ENCODE measurements around the gene MBD4. TPM values are rescaled to one million over a fixed set of nuclear protein-coding genes. Genes with fewer than 3 reads are reported as not detected.
"Not testable (repeated sequence)": the region's sequence is repeated elsewhere in the genome, so short reads cannot be mapped to it uniquely, and the experiment has no call there.

Gene MBD4
- total and polyA plus RNA-seq, 2 experiments from 2014 or later: 33.9 to 59.3 TPM

DNA sequence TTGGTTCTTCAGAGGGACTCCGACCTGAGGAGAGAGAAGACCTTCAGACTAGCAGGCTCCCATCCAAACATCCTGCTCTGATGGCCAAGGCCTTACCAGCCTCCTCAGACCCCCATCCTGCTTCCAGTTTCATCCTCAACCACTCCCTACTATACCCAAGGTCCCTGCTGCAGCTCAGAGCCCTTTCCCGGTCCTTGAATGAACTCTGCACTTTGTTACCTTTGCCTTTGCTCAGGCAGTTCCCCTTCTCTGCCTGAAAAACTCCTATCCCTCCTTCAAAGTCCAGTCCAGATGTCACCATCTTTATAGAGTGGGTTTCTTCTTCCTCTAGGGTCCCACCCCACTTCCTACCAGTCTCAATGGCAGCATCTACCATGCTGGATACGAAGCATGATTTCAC, 24.4 kb downstream of the MBD4 start:
- DNase-seq (ENCODE audit: low spot score): no peak
- no peaks in the 10 kb centered on the region for H3K9me3 Mint-ChIP-seq
- TF ChIP-seq POLR2AphosphoS5 (IDR thresholded peaks at IDR 0.05; ENCODE audit: low read depth) (no peak), ZNF114 (CRISPR knock-in tag; IDR thresholded peaks at IDR 0.05) (no peak), EZH2phosphoT487 (IDR thresholded peaks at IDR 0.05; ENCODE audit: unreplicated experiment) (no peak), CREB1 (CRISPR knock-in tag; IDR thresholded peaks at IDR 0.05; ENCODE audit: low read depth) (no peak), ZNF331 (CRISPR knock-in tag; IDR thresholded peaks at IDR 0.05; ENCODE audit: low read depth) (no peak)
- TF ChIP-seq, protein P1, sequence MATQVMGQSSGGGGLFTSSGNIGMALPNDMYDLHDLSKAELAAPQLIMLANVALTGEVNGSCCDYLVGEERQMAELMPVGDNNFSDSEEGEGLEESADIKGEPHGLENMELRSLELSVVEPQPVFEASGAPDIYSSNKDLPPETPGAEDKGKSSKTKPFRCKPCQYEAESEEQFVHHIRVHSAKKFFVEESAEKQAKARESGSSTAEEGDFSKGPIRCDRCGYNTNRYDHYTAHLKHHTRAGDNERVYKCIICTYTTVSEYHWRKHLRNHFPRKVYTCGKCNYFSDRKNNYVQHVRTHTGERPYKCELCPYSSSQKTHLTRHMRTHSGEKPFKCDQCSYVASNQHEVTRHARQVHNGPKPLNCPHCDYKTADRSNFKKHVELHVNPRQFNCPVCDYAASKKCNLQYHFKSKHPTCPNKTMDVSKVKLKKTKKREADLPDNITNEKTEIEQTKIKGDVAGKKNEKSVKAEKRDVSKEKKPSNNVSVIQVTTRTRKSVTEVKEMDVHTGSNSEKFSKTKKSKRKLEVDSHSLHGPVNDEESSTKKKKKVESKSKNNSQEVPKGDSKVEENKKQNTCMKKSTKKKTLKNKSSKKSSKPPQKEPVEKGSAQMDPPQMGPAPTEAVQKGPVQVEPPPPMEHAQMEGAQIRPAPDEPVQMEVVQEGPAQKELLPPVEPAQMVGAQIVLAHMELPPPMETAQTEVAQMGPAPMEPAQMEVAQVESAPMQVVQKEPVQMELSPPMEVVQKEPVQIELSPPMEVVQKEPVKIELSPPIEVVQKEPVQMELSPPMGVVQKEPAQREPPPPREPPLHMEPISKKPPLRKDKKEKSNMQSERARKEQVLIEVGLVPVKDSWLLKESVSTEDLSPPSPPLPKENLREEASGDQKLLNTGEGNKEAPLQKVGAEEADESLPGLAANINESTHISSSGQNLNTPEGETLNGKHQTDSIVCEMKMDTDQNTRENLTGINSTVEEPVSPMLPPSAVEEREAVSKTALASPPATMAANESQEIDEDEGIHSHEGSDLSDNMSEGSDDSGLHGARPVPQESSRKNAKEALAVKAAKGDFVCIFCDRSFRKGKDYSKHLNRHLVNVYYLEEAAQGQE (IDR thresholded peaks at IDR 0.05; ENCODE audit: unreplicated experiment): no peak
- TF ChIP-seq, protein P2, sequence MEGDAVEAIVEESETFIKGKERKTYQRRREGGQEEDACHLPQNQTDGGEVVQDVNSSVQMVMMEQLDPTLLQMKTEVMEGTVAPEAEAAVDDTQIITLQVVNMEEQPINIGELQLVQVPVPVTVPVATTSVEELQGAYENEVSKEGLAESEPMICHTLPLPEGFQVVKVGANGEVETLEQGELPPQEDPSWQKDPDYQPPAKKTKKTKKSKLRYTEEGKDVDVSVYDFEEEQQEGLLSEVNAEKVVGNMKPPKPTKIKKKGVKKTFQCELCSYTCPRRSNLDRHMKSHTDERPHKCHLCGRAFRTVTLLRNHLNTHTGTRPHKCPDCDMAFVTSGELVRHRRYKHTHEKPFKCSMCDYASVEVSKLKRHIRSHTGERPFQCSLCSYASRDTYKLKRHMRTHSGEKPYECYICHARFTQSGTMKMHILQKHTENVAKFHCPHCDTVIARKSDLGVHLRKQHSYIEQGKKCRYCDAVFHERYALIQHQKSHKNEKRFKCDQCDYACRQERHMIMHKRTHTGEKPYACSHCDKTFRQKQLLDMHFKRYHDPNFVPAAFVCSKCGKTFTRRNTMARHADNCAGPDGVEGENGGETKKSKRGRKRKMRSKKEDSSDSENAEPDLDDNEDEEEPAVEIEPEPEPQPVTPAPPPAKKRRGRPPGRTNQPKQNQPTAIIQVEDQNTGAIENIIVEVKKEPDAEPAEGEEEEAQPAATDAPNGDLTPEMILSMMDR (conservative IDR thresholded peaks at IDR 0.05; ENCODE audit: low read depth in 2 of 2): no peak

DNA sequence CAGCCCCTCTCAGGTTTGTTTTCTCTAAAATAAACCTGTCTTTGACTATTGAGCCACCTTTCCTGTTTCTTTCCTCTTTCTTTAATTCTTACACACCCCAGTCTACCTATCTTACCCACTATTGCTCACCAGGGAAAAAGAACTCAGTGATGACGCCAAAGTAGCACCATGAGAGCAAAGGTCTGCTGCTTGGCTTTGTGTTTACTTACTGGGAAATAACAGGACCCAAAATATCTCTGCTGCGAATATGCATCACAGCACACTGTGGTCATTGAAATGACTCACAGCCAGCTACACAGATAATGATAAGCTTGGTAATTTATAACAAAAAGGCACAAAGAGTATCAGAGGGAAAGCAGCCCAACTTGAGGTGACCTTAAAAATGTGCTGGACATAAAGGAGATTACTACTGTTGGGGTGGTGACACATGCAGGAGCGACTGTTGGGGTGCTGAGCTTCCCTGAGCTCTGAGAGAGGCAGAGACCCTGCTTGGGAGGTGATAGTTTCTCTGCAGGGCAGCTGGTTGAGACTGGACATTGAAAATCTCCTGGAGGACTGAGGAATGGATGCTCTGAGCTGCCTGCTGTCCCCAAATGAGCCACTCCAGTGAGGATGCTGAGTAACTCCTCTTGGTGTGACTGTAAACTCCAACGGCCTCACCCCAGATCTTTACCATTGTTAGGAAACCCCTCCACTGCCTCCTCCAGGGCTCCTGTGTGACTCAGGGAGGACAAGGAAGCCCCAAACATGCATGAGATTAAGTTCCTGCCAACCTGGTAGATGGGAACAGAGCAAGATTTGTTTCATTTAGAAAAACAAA, 25.9 kb downstream of the MBD4 start:
- Histone ChIP-seq H3K9me2 (ENCODE audit: insufficient read depth) (no peaks in the 10 kb centered on the region), H4K20me1 (replicated peaks; ENCODE audit: insufficient read depth) (no peaks in the 10 kb centered on the region), H3K36me3 (ENCODE audit: insufficient read depth) (no peaks in the 10 kb centered on the region), H3K4me2 (no peak overlapping the region), H2AFZ (no peak overlapping the region), H3K4me3 (no peak overlapping the region), H3K27me3 (ENCODE audit: insufficient read depth) (no peaks in the 10 kb centered on the region), H3F3A (replicated peaks; ENCODE audit: low read depth) (no peaks in the 10 kb centered on the region), H3K79me2 (replicated peaks; ENCODE audit: insufficient read depth) (no peaks in the 10 kb centered on the region), H3K4me1 (ENCODE audit: insufficient read depth) (no peaks in the 10 kb centered on the region; the same call in 1 of the 2 replicates), H3K27ac (ENCODE audit: low read depth) (no peak overlapping the region)
- no peak overlapping the region for H3K27ac Mint-ChIP-seq
- TF ChIP-seq ZNF114 (CRISPR knock-in tag; IDR thresholded peaks at IDR 0.05) (no peak), POLR2AphosphoS5 (IDR thresholded peaks at IDR 0.05; ENCODE audit: low read depth) (no peak), NANOG (IDR thresholded peaks at IDR 0.05; ENCODE audit: borderline replicate concordance) (no peak), STAT1 (IDR thresholded peaks at IDR 0.05; ENCODE audit: unreplicated experiment) (no peak), EZH2 (IDR thresholded peaks at IDR 0.05; ENCODE audit: low read depth, unreplicated experiment) (no peak), ZNF331 (CRISPR knock-in tag; IDR thresholded peaks at IDR 0.05; ENCODE audit: low read depth) (no peak), JUNB (IDR thresholded peaks at IDR 0.05; ENCODE audit: unreplicated experiment) (no peak), EZH2phosphoT487 (IDR thresholded peaks at IDR 0.05; ENCODE audit: unreplicated experiment) (no peak)
- TF ChIP-seq, protein P3, sequence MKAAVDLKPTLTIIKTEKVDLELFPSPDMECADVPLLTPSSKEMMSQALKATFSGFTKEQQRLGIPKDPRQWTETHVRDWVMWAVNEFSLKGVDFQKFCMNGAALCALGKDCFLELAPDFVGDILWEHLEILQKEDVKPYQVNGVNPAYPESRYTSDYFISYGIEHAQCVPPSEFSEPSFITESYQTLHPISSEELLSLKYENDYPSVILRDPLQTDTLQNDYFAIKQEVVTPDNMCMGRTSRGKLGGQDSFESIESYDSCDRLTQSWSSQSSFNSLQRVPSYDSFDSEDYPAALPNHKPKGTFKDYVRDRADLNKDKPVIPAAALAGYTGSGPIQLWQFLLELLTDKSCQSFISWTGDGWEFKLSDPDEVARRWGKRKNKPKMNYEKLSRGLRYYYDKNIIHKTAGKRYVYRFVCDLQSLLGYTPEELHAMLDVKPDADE (IDR thresholded peaks at IDR 0.05): no peak
- no peak overlapping the region for H3K4me3 Mint-ChIP-seq
- no peak for DNase-seq (ENCODE audit: low spot score)
- peaks cover 12% of the 10 kb centered on the region for H3K4me1 Mint-ChIP-seq
- no peaks in the 10 kb centered on the region for H3K36me3 Mint-ChIP-seq (ENCODE audit: low read depth)
- peaks cover 6% of the 10 kb centered on the region for H3K27me3 Mint-ChIP-seq (ENCODE audit: insufficient read depth, low read depth, poor library complexity)
- H3K9me3 Mint-ChIP-seq: no peaks in the 10 kb centered on the region
- no peak for ATAC-seq

More for the DNA sequence above, 24.4 kb downstream of the MBD4 start:
- H3K4me3 Mint-ChIP-seq: no peak overlapping the region
- ATAC-seq: no peak
- peaks cover 13% of the 10 kb centered on the region for H3K4me1 Mint-ChIP-seq
- no peaks in the 10 kb centered on the region for H3K79me2 ChIP-seq (replicated peaks; ENCODE audit: insufficient read depth)
- H3K4me2 ChIP-seq: no peak overlapping the region
- no peaks in the 10 kb centered on the region for H3K36me3 Mint-ChIP-seq (ENCODE audit: low read depth)
- no peak overlapping the region for H2AFZ ChIP-seq
- H3K9me2 ChIP-seq (ENCODE audit: insufficient read depth): no peaks in the 10 kb centered on the region
- peaks cover 6% of the 10 kb centered on the region for H3K27me3 Mint-ChIP-seq (ENCODE audit: insufficient read depth, low read depth, poor library complexity)
- H3K27ac ChIP-seq (ENCODE audit: low read depth): no peak overlapping the region
- no peaks in the 10 kb centered on the region; the same call in 1 of the 2 replicates for H3K4me1 ChIP-seq (ENCODE audit: insufficient read depth)
- no peak overlapping the region for H3K4me3 ChIP-seq
- no peaks in the 10 kb centered on the region for H4K20me1 ChIP-seq (replicated peaks; ENCODE audit: insufficient read depth)
- H3K27me3 ChIP-seq (ENCODE audit: insufficient read depth): no peaks in the 10 kb centered on the region
- no peak overlapping the region for H3K27ac Mint-ChIP-seq
- no peaks in the 10 kb centered on the region for H3F3A ChIP-seq (replicated peaks; ENCODE audit: low read depth)
- no peaks in the 10 kb centered on the region for H3K36me3 ChIP-seq (ENCODE audit: insufficient read depth)

DNA sequence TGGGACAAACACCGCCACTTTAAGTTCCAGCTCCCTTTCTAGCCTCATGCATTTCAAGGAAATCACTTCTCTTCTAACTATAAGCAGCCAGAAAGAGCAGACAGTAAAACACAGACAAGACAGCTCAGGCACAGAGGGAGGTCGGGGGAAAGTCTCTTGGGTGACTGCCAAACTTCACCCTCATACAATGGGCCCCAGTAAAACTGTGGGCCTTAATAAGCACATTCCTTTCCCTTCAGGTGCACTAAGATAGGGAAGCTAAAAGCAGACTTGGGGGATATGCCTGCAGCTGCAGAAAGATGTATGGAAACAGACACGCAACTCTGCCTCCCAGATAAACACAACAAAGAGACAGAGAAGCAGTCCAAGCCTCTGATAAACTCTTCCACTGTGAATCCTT, 26.5 kb downstream of the MBD4 start:
- H3K27ac ChIP-seq (ENCODE audit: low read depth); H3K4me3 Mint-ChIP-seq; DNase-seq (ENCODE audit: low spot score); H3K27me3 ChIP-seq (ENCODE audit: insufficient read depth); H3K36me3 ChIP-seq (ENCODE audit: insufficient read depth); H3K79me2 ChIP-seq (replicated peaks; ENCODE audit: insufficient read depth); H3K9me3 Mint-ChIP-seq; H3K27ac Mint-ChIP-seq; H3K4me1 Mint-ChIP-seq; H3K4me3 ChIP-seq; H4K20me1 ChIP-seq (replicated peaks; ENCODE audit: insufficient read depth); H3K4me1 ChIP-seq (ENCODE audit: insufficient read depth); H3K4me2 ChIP-seq; H3K9me2 ChIP-seq (ENCODE audit: insufficient read depth); H2AFZ ChIP-seq; H3K36me3 Mint-ChIP-seq (ENCODE audit: low read depth); ATAC-seq; H3F3A ChIP-seq (replicated peaks; ENCODE audit: low read depth): not testable (repeated sequence)
- H3K27me3 Mint-ChIP-seq (ENCODE audit: insufficient read depth, low read depth, poor library complexity): peaks cover 12% of the 10 kb centered on the region
